ENCODE measurements around the gene DIP2C. TPM values are rescaled to one million over a fixed set of nuclear protein-coding genes. Genes with fewer than 3 reads are reported as not detected.
A peak's percentile ranks its signal among the peaks of the same experiment; 100 is the strongest.

Gene DIP2C
- total RNA-seq, 1 donor from 2014 or later, result 18.4 TPM

- no peak overlapping the region for H3K27ac ChIP-seq
- H3K9me3 ChIP-seq, result no peaks in the 10 kb centered on the region
- H3K4me1 ChIP-seq, result no peaks in the 10 kb centered on the region
- intact Hi-C loops (cut with DNase I), result no loop called here
- H3K4me3 ChIP-seq, result no peak overlapping the region
- no peak for DNase-seq (ENCODE audit: extremely low spot score in 2 of 2)
- peaks cover 0 to 27% of the 10 kb centered on the region in 2 donors for H3K36me3 ChIP-seq
- TF ChIP-seq POLR2AphosphoS5 (IDR thresholded peaks at IDR 0.05; ENCODE audit: insufficient read depth in 1 of 2, low read depth in 1 of 2) (no peak), CTCF (IDR thresholded peaks at IDR 0.05) (no peak), POLR2A (IDR thresholded peaks at IDR 0.05) (no peak)
- no peaks in the 10 kb centered on the region for H3K27me3 ChIP-seq
These were observed 344.8 kb downstream of the DIP2C start for GRCh38 chr10:344582-345200.

DNA sequence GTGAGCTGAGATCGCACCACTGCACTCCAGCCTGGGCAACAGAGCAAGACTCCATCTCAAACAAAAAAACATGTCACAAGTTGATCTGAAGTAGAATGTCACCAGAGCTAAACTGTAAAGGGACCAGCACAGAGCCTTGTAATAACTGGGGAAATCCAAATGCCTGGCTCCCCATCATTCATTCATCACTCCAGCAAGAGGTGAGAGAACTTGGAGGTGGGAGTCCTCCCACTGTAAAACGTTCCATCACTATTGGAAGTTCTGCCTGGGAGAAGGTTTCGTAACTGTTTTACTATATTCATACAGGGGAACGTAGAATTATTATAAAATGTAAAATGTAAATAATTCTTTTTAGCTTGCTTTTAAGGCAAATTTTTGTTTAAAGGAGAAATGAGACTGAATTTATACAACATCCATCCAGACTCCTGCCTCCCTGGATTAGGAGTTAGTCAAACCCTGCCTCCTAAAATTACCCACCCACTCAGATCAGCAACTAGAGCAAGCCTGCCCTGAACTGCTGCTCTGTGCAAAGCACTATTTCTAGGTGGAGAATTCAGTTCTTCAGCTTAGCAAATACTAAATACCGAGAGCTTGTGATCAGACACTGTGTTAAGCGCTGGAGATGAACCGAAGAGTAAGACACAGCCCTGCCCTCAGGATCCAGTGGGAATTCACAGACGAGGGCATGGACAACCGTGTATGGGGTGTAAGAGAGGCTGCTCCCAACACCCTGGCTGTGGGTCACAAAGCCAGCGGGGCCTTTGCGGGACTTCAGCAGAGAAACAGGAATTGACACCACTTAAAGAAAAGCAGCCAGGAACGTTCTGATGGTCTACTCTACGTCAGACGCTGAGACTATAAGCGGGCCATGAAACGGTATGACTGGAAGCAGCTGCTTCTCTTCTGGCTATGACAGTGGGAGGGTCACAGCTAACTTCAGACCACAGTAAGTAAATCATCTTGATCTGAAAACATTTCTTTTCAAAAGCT is 345.9 kb downstream of the DIP2C start:
- TF ChIP-seq POLR2AphosphoS5 (IDR thresholded peaks at IDR 0.05; ENCODE audit: insufficient read depth in 1 of 2, low read depth in 1 of 2) (no peak), POLR2A (IDR thresholded peaks at IDR 0.05) (no peak), CTCF (IDR thresholded peaks at IDR 0.05) (no peak)
- Histone ChIP-seq H3K4me1 (peaks cover 10% of the 10 kb centered on the region), H3K9me3 (no peaks in the 10 kb centered on the region), H3K36me3 (peaks cover 0 to 18% of the 10 kb centered on the region in 2 donors), H3K4me3 (no peak overlapping the region), H3K27ac (no peak overlapping the region), H3K27me3 (no peaks in the 10 kb centered on the region)
- intact Hi-C loops (cut with DNase I), result no loop called here
- no peak for DNase-seq (ENCODE audit: extremely low spot score in 2 of 2)

- intact Hi-C loops (cut with DNase I), result no loop called here
- Histone ChIP-seq H3K4me3 (no peak overlapping the region), H3K9me3 (no peaks in the 10 kb centered on the region), H3K4me1 (peaks cover 11% of the 10 kb centered on the region), H3K27ac (no peak overlapping the region), H3K36me3 (peaks cover 0 to 11% of the 10 kb centered on the region in 2 donors), H3K27me3 (no peaks in the 10 kb centered on the region)
- TF ChIP-seq POLR2A (IDR thresholded peaks at IDR 0.05) (no peak), CTCF (IDR thresholded peaks at IDR 0.05) (no peak), POLR2AphosphoS5 (IDR thresholded peaks at IDR 0.05; ENCODE audit: insufficient read depth in 1 of 2, low read depth in 1 of 2) (no peak)
- DNase-seq (ENCODE audit: extremely low spot score in 2 of 2), result peak in 1 of 2 donors; percentile 61
These were observed 348.3 kb downstream of the DIP2C start for GRCh38 chr10:341081-341740.

GRCh38 chr10:340646-341045 is 348.8 kb downstream of the DIP2C start:
- H3K9me3 ChIP-seq, result no peaks in the 10 kb centered on the region
- peaks cover 0 to 11% of the 10 kb centered on the region in 2 donors for H3K36me3 ChIP-seq
- intact Hi-C loops (cut with DNase I), result no loop called here
- TF ChIP-seq POLR2A (IDR thresholded peaks at IDR 0.05), result no peak
- TF ChIP-seq POLR2AphosphoS5 (IDR thresholded peaks at IDR 0.05; ENCODE audit: insufficient read depth in 1 of 2, low read depth in 1 of 2), result no peak
- no peak for TF ChIP-seq CTCF (IDR thresholded peaks at IDR 0.05)
- H3K4me1 ChIP-seq, result peaks cover 11% of the 10 kb centered on the region
- no peak overlapping the region for H3K27ac ChIP-seq
- H3K27me3 ChIP-seq, result no peaks in the 10 kb centered on the region
- no peak overlapping the region for H3K4me3 ChIP-seq
- DNase-seq (ENCODE audit: extremely low spot score in 2 of 2), result peak in 1 of 2 donors; percentile 25
